Calu3 (cell line): ENCODE measurements around the gene USP48. TPM values are rescaled to one million over a fixed set of nuclear protein-coding genes. Genes with fewer than 3 reads are reported as not detected.

Experiments
- BruUV-seq: library from RNA; stranded (reverse); fragments of 400-500 nt; replicated peaks from 2 replicates; lab custom pipeline; 2021; lab: Mats Ljungman, UMichigan
- CTCF ChIA-PET: fragments of 300-600 bp; sonication (Branson Sonifier 250); formaldehyde crosslinking; loops from one replicate; lab custom pipeline; 2022; ENCODE audit warnings: antibody characterized with exemption; lab: Charles Lee
- DNase-seq: peaks from one replicate; pipeline ENCODE4 v3.0.0; 2022
- H3K27ac Mint-ChIP-seq: one replicate; pipeline ENCODE4 v1.8.0; 2022; ENCODE audit warnings: mixed read lengths; ENCODE audit not compliant: unreplicated experiment
- H3K27me3 Mint-ChIP-seq: one replicate; pipeline ENCODE4 v1.8.0; 2022; ENCODE audit warnings: mixed read lengths; ENCODE audit not compliant: unreplicated experiment
- H3K36me3 Mint-ChIP-seq: one replicate; pipeline ENCODE4 v1.8.0; 2022; ENCODE audit warnings: mild to moderate bottlenecking, moderate library complexity, mixed read lengths; ENCODE audit not compliant: insufficient read depth, unreplicated experiment
- H3K4me1 Mint-ChIP-seq: one replicate; pipeline ENCODE4 v1.8.0; 2022; ENCODE audit warnings: mild to moderate bottlenecking, low read depth, mixed read lengths; ENCODE audit not compliant: unreplicated experiment
- H3K4me3 Mint-ChIP-seq: one replicate; pipeline ENCODE4 v1.8.0; 2022; ENCODE audit warnings: mild to moderate bottlenecking, low read depth, moderate library complexity, mixed read lengths; ENCODE audit not compliant: unreplicated experiment
- H3K9me3 Mint-ChIP-seq: one replicate; pipeline ENCODE4 v1.8.0; 2022; ENCODE audit warnings: low read depth, mixed read lengths; ENCODE audit not compliant: unreplicated experiment
- CTCF ChIP-seq: fragments of 200-600 bp; IDR thresholded peaks from one replicate; pipeline ENCODE4 v1.8.0; 2022; ENCODE audit warnings: antibody characterized with exemption; ENCODE audit not compliant: unreplicated experiment
- intact Hi-C: fragments of 100-400 bp; cut with micrococcal nuclease; formaldehyde crosslinking; loops from one replicate; pipeline ENCODE4 v1.10.0; 2022; ENCODE audit not compliant: unreplicated experiment
- total RNA-seq: library from RNA; stranded (reverse); gene quantifications from 2 replicates; pipeline ENCODE4 v1.2.3, GENCODE V29; 2022

The USP48 gene
- total RNA-seq, 1 experiment from 2014 or later: 56.6 TPM

- BruUV-seq: no TSS peak
These were observed 137.4 kb downstream of the USP48 start for GRCh38 chr1:21645550-21645949.

GRCh38 chr1:21644906-21645305, 138.0 kb downstream of the USP48 start:
- Mint-ChIP-seq H3K9me3 (no peaks in the 10 kb centered on the region), H3K4me3 (no peak overlapping the region), H3K4me1 (peaks cover 15% of the 10 kb centered on the region), H3K36me3 (peaks cover 10% of the 10 kb centered on the region), H3K27ac (no peak overlapping the region), H3K27me3 (no peaks in the 10 kb centered on the region)
- CTCF ChIA-PET: interaction anchor here (0.7 kb wide), 1 partner anchor 113 kb away, joined by 8 read pairs; no protein-coding TSS in a partner anchor
- no peak for DNase-seq
- intact Hi-C loops: no loop called here
- TF ChIP-seq CTCF: no peak
- no TSS peak for BruUV-seq

More at GRCh38 chr1:21645550-21645949, 137.4 kb downstream of the USP48 start:
- H3K9me3 Mint-ChIP-seq: no peaks in the 10 kb centered on the region
- intact Hi-C loops: no loop called here
- DNase-seq: no peak
- H3K27ac Mint-ChIP-seq: no peak overlapping the region
- no peaks in the 10 kb centered on the region for H3K27me3 Mint-ChIP-seq
- peaks cover 10% of the 10 kb centered on the region for H3K36me3 Mint-ChIP-seq
- CTCF ChIA-PET: no interaction called here
- H3K4me1 Mint-ChIP-seq: peaks cover 9% of the 10 kb centered on the region
- H3K4me3 Mint-ChIP-seq: no peak overlapping the region
- no peak for TF ChIP-seq CTCF

- CTCF ChIA-PET: interaction anchor here (0.7 kb wide), 1 partner anchor 114 kb away, joined by 8 read pairs; no protein-coding TSS in a partner anchor
- intact Hi-C loops: no loop called here
- Mint-ChIP-seq H3K4me1 (peaks cover 21% of the 10 kb centered on the region), H3K27me3 (no peaks in the 10 kb centered on the region), H3K36me3 (peaks cover 10% of the 10 kb centered on the region), H3K27ac (no peak overlapping the region), H3K4me3 (no peak overlapping the region), H3K9me3 (no peaks in the 10 kb centered on the region)
- no TSS peak for BruUV-seq
- DNase-seq: no peak
- TF ChIP-seq CTCF: no peak
These were observed 138.6 kb downstream of the USP48 start for GRCh38 chr1:21644348-21644747.

GRCh38 chr1:21643624-21644023, 139.3 kb downstream of the USP48 start:
- Mint-ChIP-seq H3K27ac (no peak overlapping the region), H3K36me3 (peaks cover 16% of the 10 kb centered on the region)
- CTCF ChIA-PET: no interaction called here

More at GRCh38 chr1:21643624-21644023, 139.3 kb downstream of the USP48 start:
- peaks cover 25% of the 10 kb centered on the region for H3K4me1 Mint-ChIP-seq
- H3K4me3 Mint-ChIP-seq: no peak overlapping the region
- DNase-seq: no peak
- intact Hi-C loops: no loop called here
- no peak for TF ChIP-seq CTCF
- H3K9me3 Mint-ChIP-seq: no peaks in the 10 kb centered on the region
- H3K27me3 Mint-ChIP-seq: no peaks in the 10 kb centered on the region
- BruUV-seq: no TSS peak
